NCI-H2081 (cell line): ENCODE measurements around the gene MINK1.
"Not testable (repeated sequence)": the region's sequence is repeated elsewhere in the genome, so short reads cannot be mapped to it uniquely, and the experiment has no call there.

Source experiments
- DNase-seq, 2 experiments: peaks; one replicate each; lab custom pipeline; 2025; lab: John Stamatoyannopoulos, UW

The MINK1 gene

GRCh38 chr17:4899341-4900230 lies 66.4 kb downstream of the MINK1 start, which contains the start of gene C17orf107:
C17orf107 (plus strand) TSS chr17:4899536; CDS start chr17:4899763, 227 bp downstream.
- DNase-seq = peak; percentile 38 to 41

DNA sequence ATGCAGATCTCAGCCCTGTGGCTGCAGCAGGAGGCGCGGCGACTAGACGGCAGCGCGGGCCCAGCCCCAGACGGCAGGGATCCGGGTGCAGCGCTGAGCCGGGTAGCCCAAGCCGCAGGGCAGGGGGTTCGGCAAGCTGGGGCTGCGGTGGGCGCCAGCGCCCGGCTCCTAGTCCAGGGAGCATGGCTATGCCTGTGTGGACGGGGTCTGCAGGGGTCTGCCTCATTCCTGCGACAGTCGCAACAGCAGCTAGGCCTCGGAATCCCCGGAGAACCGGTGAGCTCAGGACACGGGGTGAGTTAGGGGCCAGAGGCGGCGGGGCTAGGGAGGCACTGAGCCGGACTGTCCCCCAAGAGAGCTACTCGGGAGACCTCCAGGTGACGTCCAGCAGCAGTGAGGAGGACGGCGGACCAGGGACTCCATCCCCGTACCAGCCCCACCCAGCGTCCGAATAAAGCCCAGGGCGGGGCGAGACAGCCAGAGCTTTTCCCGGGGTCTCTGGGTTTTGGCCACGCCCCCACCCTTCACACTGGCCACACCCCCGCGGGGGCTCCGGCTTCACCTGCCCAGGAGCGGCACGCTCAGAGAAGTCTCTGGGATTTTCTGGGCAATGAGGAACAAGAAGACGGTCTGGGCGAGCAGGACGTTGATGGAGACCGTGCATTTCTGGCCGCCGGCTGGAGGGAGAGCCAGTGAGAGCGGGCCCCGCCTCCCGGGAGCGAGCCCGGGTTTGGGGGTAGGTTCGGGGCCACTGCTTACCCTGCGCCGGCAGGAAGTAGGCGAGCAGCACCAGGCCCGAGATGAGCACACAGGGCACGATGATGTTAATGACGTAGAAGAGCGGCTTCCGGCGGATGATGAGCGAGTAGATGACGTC lies 67.3 kb downstream of the MINK1 start:
- no peak for DNase-seq

DNA sequence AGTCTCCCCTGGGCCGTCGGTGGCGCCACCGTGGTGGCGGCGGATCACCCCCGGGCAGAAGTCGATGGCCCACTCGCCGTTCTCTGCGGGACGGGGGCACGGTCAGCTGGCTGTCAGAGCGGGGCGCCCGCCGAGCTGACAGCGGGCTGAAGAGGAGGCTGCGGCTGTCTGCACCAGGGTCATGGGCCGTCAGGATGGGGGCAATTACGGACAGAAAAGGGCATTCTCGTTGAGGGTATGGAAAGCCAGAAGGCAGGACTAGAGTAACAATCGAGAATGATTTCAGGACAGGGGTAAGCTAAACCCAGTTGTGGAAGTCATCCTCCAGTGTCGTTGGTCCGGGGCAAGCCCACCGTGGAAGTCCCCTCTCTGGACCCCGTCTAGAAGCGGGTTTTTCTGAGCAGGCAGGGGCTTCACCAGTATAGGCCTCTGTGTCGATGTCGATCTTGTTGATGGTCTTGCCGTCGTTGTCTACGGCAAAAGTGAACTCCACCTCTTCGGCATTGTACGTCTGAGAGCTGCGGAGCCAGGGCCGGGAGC lies 68.0 kb downstream of the MINK1 start:
- no peak for DNase-seq

DNA sequence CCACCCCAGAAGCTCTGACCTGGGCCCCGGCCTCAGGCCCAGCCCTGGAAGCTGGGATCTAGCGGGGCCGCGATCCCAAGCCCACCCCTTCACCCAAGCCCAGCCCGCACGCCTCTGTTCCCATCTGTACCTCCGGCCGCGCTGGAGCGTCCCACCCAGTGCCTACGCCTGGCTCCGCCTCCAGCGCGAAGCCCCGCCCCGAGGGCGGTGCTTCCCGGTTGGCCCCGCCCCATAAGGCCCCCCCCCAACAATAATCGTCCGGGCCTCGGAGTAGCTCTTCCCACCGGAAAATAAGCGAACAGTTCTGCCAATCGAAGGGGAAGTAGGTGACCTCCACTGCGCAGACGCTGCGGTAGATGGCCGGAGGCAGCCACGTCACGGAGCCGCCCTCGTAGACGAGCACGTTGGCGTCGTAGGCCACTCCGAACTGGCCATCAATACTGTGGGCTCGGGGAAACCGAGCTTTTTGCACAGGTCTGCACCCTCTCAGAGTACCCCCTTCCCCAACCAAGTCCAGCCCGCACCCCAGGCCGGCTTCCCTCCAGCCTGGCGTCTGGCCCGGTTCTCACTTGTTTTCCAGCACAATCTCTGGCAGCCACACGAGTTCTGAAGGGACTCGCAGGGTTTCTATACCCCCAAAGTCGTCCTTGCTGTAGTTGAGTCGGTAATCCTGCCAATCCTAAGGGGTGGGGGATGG lies 68.7 kb downstream of the MINK1 start:
- no peak for DNase-seq

DNA sequence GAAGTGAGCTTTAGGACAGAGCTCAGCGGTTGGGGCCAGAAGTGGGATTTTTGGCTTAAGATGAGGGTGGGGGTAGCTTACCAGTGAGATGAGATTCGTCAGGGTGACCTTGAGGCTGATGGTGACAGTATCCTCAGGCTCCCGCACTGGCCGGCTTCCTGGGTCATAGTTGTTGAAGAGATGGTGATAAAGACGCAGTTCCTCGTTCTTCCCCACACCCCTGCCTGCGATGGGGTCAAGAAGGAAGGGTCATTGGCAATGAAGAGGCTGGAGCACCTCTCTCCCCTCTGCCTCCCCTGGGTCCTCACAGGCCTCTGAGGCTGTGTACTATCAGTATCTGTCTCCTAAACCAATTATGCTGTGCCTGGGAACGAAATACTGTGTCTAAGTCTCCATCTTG lies 69.4 kb downstream of the MINK1 start:
- no peak for DNase-seq

DNA sequence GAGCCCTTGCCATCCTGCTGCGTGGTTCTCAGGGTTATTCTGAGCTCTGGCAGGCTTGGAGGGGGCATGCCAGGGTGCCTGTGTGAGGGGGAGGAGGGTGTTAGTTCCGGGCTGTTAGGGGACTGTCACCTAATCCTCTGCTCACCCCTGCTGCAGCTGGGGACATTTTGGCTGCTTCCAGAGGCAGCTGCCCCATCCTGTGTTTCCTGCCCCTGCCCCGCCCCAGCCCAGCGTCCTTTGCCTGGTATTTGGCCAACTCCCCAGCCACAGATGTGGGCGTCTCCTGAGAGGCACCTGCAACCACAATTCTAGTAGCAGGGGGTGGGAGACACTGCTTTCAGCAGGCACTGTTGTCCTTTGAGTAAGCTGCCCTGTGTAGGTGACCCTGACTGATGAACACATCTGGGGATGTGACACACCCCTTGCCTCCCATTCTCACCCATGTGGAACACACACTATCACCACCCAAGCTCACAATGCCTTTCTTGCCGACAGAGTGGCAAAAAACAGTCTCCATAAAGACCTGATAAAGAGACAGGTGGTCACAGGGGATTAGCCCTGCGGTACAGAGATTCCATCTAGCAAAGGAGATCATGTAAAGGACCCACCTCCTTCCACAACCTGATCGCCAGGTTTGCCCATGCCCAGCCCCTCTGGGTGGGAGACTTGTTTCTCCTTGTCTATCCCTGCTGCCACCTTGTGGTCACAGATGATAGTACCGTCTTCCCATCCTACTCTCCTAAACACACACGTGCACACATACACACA lies 70.1 kb downstream of the MINK1 start, which contains the start of gene CHRNE:
TSS of gene CHRNE (minus strand) at position 48 of the 768 bp plus-strand sequence. CDS start at position 13, 35 bp downstream.
- peak; percentile 77 to 78 for DNase-seq

- not testable (repeated sequence) for DNase-seq
Observed at GRCh38 chr17:4906642-4907041, 73.5 kb downstream of the MINK1 start.

GRCh38 chr17:4908301-4908700 lies 75.2 kb downstream of the MINK1 start:
- DNase-seq = peak; percentile 29 to 63

DNA sequence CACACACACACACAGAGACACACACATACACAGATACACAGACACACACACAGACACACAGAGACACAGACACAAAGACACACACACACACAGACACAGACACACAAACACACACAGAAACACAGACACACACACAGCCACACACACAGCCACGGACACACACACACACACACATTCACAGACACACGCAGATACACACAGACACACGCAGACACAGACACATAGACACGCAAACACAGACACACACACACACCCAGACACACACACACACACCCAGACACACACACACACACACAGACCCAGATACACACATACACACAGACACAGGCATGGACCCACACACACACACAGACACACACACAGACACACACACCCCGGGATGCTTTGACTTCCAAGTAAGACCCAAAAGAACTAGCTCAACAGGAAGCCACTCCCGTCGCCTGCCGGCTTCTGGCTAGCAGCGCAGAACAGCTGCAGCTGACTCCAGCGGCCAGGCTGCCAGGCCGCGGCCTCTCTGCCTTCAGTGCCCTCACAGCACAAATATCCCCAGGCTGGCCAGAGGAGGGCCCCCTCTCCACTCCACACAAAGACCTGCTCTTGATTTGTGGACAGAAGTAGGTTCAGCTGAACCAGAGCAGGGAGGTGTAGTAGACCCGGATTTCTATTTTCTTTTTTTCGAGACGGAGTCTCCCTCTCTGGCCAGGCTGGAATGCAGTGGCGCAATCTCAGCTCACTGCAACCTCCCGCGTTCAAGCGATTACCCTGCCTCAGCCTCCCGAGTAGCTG lies 75.8 kb downstream of the MINK1 start:
- DNase-seq = peak; percentile 60 to 73

- DNase-seq = no peak
Observed at GRCh38 chr17:4913994-4914393, 80.9 kb downstream of the MINK1 start.

- not testable (repeated sequence) for DNase-seq
Observed at GRCh38 chr17:4914551-4914950, 81.4 kb downstream of the MINK1 start.

DNA sequence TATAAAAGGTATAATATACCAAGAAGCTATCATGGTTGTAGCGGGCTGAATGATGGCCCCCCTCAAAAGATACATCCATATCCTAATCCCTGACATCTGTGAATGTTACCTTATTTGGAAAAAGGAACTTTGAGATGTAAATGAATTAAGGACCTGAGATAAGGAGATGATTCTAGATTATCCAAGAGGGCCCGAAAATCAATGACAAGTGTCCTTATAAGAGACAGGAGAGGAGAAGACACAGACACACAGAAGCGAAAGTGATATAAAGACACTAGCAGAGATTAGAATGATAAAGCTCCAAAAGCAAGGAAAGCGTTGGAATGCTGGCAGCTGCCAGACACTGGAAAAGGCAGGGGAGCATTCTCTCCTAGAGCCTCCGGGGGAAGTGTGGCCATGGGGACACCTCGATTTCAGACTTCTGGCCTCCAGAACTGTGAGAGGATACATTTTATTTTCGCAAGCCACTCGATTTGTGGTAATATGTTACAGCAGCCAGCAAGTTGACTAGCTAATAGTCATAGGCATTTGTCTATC lies 86.4 kb downstream of the MINK1 start:
- DNase-seq = no peak

DNA sequence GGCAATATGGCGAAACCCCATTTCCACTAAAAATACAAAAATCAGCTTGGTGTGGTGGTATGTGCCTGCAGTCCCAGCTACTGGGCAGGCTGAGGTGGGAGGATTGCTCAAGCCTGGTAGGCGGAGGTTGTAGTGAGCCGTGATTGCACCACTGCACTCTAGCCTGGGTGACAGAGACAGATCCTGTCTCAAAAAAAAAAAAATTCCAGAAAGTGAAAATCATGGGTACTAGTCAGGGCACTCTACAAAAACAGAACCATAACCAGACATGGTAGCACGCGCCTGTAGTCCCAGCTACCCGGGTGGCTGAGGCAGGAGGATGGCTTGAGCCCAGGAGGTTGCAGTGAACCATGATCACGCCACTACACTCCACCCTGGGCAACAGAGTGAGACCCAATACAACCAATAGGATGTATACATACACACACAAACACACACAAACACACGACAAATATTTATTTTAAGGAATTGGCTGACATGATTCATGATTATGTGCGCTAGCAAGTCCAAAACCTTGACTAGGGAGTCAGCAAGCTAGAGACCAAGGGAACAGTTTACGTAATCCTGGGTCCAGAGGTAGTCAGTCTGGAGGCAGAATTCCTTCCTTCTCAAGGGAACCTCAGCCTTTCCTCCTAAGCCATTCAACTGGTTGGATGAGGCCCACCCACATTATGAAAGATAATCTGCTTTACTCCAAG lies 87.4 kb downstream of the MINK1 start:
- DNase-seq = no peak

DNA sequence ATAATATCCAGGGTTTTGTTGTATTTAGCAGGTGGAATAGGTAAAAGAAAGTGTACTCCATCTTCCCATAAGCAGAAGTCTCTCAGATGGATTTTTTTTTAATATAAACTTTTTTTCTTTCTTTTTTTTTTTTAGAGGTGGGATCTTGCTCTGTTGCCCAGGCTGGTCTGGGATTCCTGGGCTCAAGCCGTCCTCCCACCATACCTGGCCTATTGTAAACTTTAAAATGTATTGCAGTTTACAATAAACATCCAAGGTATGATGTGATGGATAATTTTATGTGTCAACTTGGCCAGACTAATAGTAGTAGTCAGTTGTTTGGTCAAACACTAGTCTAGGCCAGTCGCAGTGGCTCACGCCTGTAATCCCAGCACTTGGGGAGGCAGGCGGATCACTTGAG lies 88.2 kb downstream of the MINK1 start:
- DNase-seq = no peak

DNA sequence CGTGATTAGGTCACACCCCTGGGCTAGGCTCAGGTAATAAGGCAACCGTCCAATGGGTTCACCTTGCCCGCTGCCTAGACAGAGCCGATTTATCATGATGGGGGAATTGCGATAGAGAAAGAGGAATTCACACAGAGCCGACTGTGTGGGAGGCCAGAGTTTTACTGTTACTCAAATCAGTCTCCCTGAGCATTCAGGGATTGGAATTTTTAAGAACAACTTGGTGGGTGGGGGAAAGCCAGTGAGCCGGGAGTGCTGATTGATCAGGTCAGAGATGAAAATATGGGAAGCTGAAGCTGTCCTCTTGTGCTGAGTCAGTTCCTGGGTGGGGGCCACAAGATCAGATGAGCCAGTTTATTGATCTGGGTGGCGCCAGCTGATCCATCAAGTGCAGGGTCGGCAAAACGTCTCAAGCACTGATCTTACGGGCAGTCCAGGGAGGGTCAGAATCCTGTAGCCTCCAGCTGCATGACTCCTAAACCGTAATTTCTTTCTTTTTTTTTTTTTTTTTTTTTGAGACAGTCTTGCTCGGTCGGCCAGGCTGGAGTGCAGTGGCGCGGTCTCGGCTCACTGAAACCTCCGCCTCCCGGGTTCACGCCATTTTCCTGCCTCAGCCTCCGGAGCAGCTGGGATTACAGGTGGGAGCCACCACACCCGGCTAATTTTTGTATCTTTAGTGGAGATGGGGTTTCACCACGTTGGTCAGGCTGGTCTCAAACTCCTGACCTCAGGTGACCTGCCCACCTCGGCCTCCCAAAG lies 93.6 kb downstream of the MINK1 start:
- not testable (repeated sequence) for DNase-seq

GRCh38 chr17:4928881-4929280 lies 95.7 kb downstream of the MINK1 start:
- no peak for DNase-seq

- DNase-seq = no peak
Observed at GRCh38 chr17:4931963-4932362, 98.8 kb downstream of the MINK1 start, which contains the start of gene GP1BA. GP1BA (plus strand) TSS chr17:4932277; CDS start chr17:4932605, 328 bp downstream.

DNA sequence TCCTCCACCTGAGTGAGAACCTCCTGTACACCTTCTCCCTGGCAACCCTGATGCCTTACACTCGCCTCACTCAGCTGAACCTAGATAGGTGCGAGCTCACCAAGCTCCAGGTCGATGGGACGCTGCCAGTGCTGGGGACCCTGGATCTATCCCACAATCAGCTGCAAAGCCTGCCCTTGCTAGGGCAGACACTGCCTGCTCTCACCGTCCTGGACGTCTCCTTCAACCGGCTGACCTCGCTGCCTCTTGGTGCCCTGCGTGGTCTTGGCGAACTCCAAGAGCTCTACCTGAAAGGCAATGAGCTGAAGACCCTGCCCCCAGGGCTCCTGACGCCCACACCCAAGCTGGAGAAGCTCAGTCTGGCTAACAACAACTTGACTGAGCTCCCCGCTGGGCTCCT lies 99.6 kb downstream of the MINK1 start:
- DNase-seq = no peak
